A673 (cell line): ENCODE results near the gene CDKAL1. TPM values are rescaled to one million over a fixed set of nuclear protein-coding genes. Genes with fewer than 3 reads are reported as not detected.

Experiments
- BruUV-seq: library from RNA; stranded (reverse); fragments of 400-500 nt; replicated peaks from 2 replicates; lab custom pipeline; 2021; lab: Mats Ljungman, UMichigan
- CTCF ChIA-PET: fragments of 300-600 bp; sonication (Branson Sonifier 250); formaldehyde crosslinking; loops from one replicate; lab custom pipeline; 2022; ENCODE audit warnings: antibody characterized with exemption; lab: Charles Lee
- POLR2A ChIA-PET: fragments of 300-600 bp; sonication (Branson Sonifier 250); formaldehyde crosslinking; loops from one replicate; lab custom pipeline; 2022; ENCODE audit warnings: antibody characterized with exemption; ENCODE audit not compliant: low non-redundant PET; lab: Charles Lee
- DNase-seq: peaks from one replicate; pipeline ENCODE4 v3.0.0-alpha.2; 2015; ENCODE audit warnings: low spot score
- H3K27ac ChIP-seq: fragments of 200-600 bp; sonication (generic); 2 replicates; pipeline ENCODE4 v1.5.1; 2016; ENCODE audit warnings: mixed run types, low read depth, mild to moderate bottlenecking, mixed read lengths, antibody characterized with exemption, low read length; ENCODE audit not compliant: poor library complexity, severe bottlenecking
- H3K27me3 ChIP-seq: fragments of 200-600 bp; sonication (generic); replicated peaks from 2 replicates; pipeline ENCODE4 v1.6.1; 2017; ENCODE audit warnings: mixed run types, low read depth, mild to moderate bottlenecking, mixed read lengths, antibody characterized with exemption, low read length; ENCODE audit not compliant: insufficient read depth, poor library complexity
- H3K36me3 ChIP-seq: fragments of 200-600 bp; sonication (generic); 2 replicates; pipeline ENCODE4 v1.6.1; 2016; ENCODE audit warnings: mixed run types, mild to moderate bottlenecking, mixed read lengths, antibody characterized with exemption, low read length; ENCODE audit not compliant: insufficient read depth, poor library complexity, severe bottlenecking
- H3K4me1 ChIP-seq: fragments of 200-600 bp; sonication (generic); 2 replicates; pipeline ENCODE4 v1.6.1; 2017; ENCODE audit warnings: mixed run types, mild to moderate bottlenecking, mixed read lengths, antibody characterized with exemption, low read length; ENCODE audit not compliant: insufficient read depth, poor library complexity, severe bottlenecking
- H3K4me3 ChIP-seq: fragments of 200-600 bp; sonication (generic); 2 replicates; pipeline ENCODE4 v1.5.1; 2016; ENCODE audit warnings: low read depth, mixed run types, mild to moderate bottlenecking, mixed read lengths, low read length; ENCODE audit not compliant: poor library complexity, severe bottlenecking
- H3K9me3 ChIP-seq: fragments of 200-600 bp; sonication (generic); 2 replicates; pipeline ENCODE4 v1.6.1; 2016; ENCODE audit warnings: mixed run types, low read depth, mild to moderate bottlenecking, mixed read lengths, antibody characterized with exemption, low read length; ENCODE audit not compliant: poor library complexity, severe bottlenecking
- CTCF ChIP-seq: fragments of 300-800, 200-600 bp; sonication (generic); conservative IDR thresholded peaks from 2 replicates; pipeline ENCODE4 v1.5.1; 2017; ENCODE audit warnings: low read depth, mild to moderate bottlenecking, antibody characterized with exemption, low read length, moderate library complexity, mixed read lengths
- EZH2 ChIP-seq: fragments of 200-600 bp; sonication (generic); IDR thresholded peaks from 2 replicates; pipeline ENCODE4 v1.6.1; 2017; ENCODE audit warnings: borderline replicate concordance, low read depth, mild to moderate bottlenecking, mixed read lengths, antibody characterized with exemption, low read length; ENCODE audit not compliant: poor library complexity, severe bottlenecking
- intact Hi-C: fragments of 100-400 bp; cut with micrococcal nuclease; formaldehyde crosslinking; loops from one replicate; pipeline ENCODE4 v1.10.0; 2022; ENCODE audit not compliant: unreplicated experiment
- total RNA-seq: library from RNA; stranded (reverse); gene quantifications from 2 replicates; pipeline ENCODE4 v1.2.3, GENCODE V29; 2021

Gene CDKAL1
- total RNA-seq, 1 experiment from 2014 or later: 35.5 TPM

- Histone ChIP-seq H3K27ac (no peak overlapping the region), H3K4me1 (peaks cover 4% of the 10 kb centered on the region), H3K27me3 (no peaks in the 10 kb centered on the region), H3K4me3 (no peak overlapping the region), H3K9me3 (no peaks in the 10 kb centered on the region), H3K36me3 (no peaks in the 10 kb centered on the region)
- BruUV-seq: no TSS peak
- ChIA-PET CTCF (interaction anchor here (1.0 kb wide), 1 partner anchor 12 kb away, joined by 3 read pairs; no protein-coding TSS in a partner anchor), POLR2A (no interaction called here)
- TF ChIP-seq CTCF (no peak), EZH2 (no peak)
- intact Hi-C loops: no loop called here
- DNase-seq: no peak
Observed at GRCh38 chr6:20538131-20538662, 3.9 kb downstream of the CDKAL1 start.

GRCh38 chr6:20538907-20539306 lies 4.7 kb downstream of the CDKAL1 start:
- Histone ChIP-seq H3K27me3 (no peaks in the 10 kb centered on the region), H3K9me3 (no peaks in the 10 kb centered on the region), H3K4me1 (peaks cover 5% of the 10 kb centered on the region), H3K27ac (no peak overlapping the region), H3K4me3 (no peak overlapping the region), H3K36me3 (no peaks in the 10 kb centered on the region)
- CTCF ChIA-PET: no interaction called here
- BruUV-seq: no TSS peak
- intact Hi-C loops: no loop called here
- no peak for TF ChIP-seq CTCF
- no peak for TF ChIP-seq EZH2
- DNase-seq: no peak
- POLR2A ChIA-PET: no interaction called here

GRCh38 chr6:20539387-20539786 lies 5.1 kb downstream of the CDKAL1 start:
- Histone ChIP-seq H3K4me3 (no peak overlapping the region), H3K9me3 (no peaks in the 10 kb centered on the region), H3K36me3 (no peaks in the 10 kb centered on the region), H3K4me1 (peaks cover 5% of the 10 kb centered on the region), H3K27me3 (no peaks in the 10 kb centered on the region), H3K27ac (no peak overlapping the region)
- intact Hi-C loops: no loop called here
- TF ChIP-seq CTCF: no peak
- TF ChIP-seq EZH2: no peak
- ChIA-PET CTCF (no interaction called here), POLR2A (interaction anchor here (0.6 kb wide), 1 partner anchor 667 kb away, joined by 12 read pairs; no protein-coding TSS in a partner anchor)
- no peak for DNase-seq
- BruUV-seq: no TSS peak
